RWPE2 (cell line): Measurements from ENCODE around the gene RHOF.

Experiments used
- ATAC-seq: fragments of 200-7000 bp; cut with Tn5 transposase; 3 replicates; pipeline ENCODE4 v1.9.1; 2021; ENCODE audit warnings: low read depth
- DNase-seq: peaks from one replicate; pipeline ENCODE4 v3.0.0-alpha.2; 2020; ENCODE audit warnings: low spot score
- H3K27ac ChIP-seq: fragments of 450-650 bp; 2 replicates; pipeline ENCODE4 v1.5.1; 2017; ENCODE audit warnings: mild to moderate bottlenecking; ENCODE audit not compliant: poor library complexity, severe bottlenecking
- H3K27me3 ChIP-seq: fragments of 250-450 bp; sonication (Bioruptor Pico); 2 replicates; pipeline ENCODE4 v1.5.1; 2021; ENCODE audit warnings: mild to moderate bottlenecking, moderate library complexity; ENCODE audit not compliant: insufficient read depth, poor library complexity, severe bottlenecking
- H3K36me3 ChIP-seq: fragments of 250-450 bp; sonication (Bioruptor Pico); 2 replicates; pipeline ENCODE4 v1.5.1; 2020; ENCODE audit warnings: low read depth, mild to moderate bottlenecking, moderate library complexity
- H3K4me1 ChIP-seq: fragments of 250-450 bp; sonication (Bioruptor Pico); 2 replicates; pipeline ENCODE4 v1.5.1; 2021; ENCODE audit warnings: mild to moderate bottlenecking, moderate library complexity; ENCODE audit not compliant: insufficient read depth, poor library complexity, severe bottlenecking
- H3K4me3 ChIP-seq: fragments of 250-450 bp; sonication (Bioruptor Pico); 2 replicates; pipeline ENCODE4 v1.5.1; 2021; ENCODE audit warnings: mild to moderate bottlenecking, moderate library complexity; ENCODE audit not compliant: severe bottlenecking
- H3K9me3 ChIP-seq: fragments of 250-450 bp; sonication (Bioruptor Pico); 2 replicates; pipeline ENCODE4 v1.5.1; 2021; ENCODE audit warnings: mild to moderate bottlenecking, moderate library complexity; ENCODE audit not compliant: severe bottlenecking
- TF ChIP-seq, protein P1 (sequence below): fragments of 450-650 bp; IDR thresholded peaks from one replicate; pipeline ENCODE4 v1.5.1; 2017; ENCODE audit warnings: mild to moderate bottlenecking, moderate library complexity; ENCODE audit not compliant: poor library complexity, severe bottlenecking

RHOF gene

GRCh38 chr12:121810234-121810817 lies 16.8 kb upstream of the RHOF start:
- DNase-seq (no peak), ATAC-seq (no peak)
- TF ChIP-seq, protein P1, sequence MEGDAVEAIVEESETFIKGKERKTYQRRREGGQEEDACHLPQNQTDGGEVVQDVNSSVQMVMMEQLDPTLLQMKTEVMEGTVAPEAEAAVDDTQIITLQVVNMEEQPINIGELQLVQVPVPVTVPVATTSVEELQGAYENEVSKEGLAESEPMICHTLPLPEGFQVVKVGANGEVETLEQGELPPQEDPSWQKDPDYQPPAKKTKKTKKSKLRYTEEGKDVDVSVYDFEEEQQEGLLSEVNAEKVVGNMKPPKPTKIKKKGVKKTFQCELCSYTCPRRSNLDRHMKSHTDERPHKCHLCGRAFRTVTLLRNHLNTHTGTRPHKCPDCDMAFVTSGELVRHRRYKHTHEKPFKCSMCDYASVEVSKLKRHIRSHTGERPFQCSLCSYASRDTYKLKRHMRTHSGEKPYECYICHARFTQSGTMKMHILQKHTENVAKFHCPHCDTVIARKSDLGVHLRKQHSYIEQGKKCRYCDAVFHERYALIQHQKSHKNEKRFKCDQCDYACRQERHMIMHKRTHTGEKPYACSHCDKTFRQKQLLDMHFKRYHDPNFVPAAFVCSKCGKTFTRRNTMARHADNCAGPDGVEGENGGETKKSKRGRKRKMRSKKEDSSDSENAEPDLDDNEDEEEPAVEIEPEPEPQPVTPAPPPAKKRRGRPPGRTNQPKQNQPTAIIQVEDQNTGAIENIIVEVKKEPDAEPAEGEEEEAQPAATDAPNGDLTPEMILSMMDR = no peak
- Histone ChIP-seq H3K4me3 (no peak overlapping the region), H3K9me3 (no peaks in the 10 kb centered on the region), H3K4me1 (peaks cover 9% of the 10 kb centered on the region), H3K36me3 (peaks cover 64% of the 10 kb centered on the region), H3K27ac (no peak overlapping the region), H3K27me3 (no peaks in the 10 kb centered on the region)

GRCh38 chr12:121809712-121810116 lies 16.2 kb upstream of the RHOF start:
- H3K9me3 ChIP-seq = no peaks in the 10 kb centered on the region
- DNase-seq = peak; percentile 68
- ATAC-seq = no peak
- no peak overlapping the region for H3K4me3 ChIP-seq
- H3K27me3 ChIP-seq = no peaks in the 10 kb centered on the region
- no peak overlapping the region for H3K27ac ChIP-seq
- TF ChIP-seq, protein P1 = no peak
- H3K36me3 ChIP-seq = peaks cover 58% of the 10 kb centered on the region
- H3K4me1 ChIP-seq = peaks cover 9% of the 10 kb centered on the region

DNA sequence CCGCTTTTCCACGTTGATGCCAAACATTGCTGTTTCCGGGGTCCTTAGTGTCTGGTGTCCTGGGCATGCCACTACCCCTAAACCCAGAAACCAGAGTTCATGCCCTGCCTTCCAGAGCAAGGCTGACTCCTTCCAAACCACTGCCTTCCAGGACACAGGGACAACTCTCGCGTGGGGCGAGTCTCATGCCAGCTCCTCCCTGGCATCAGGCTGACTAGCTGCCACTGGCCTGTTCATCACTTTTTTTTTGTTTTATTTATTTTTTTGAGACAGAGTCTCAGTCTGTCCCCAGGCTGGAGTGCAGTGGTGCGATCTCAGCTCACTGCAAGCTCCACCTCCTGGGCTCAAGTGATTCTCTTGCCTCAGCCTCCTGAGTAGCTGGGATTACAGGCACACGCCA lies 15.1 kb upstream of the RHOF start:
- H3K36me3 ChIP-seq = peaks cover 52% of the 10 kb centered on the region

DNA sequence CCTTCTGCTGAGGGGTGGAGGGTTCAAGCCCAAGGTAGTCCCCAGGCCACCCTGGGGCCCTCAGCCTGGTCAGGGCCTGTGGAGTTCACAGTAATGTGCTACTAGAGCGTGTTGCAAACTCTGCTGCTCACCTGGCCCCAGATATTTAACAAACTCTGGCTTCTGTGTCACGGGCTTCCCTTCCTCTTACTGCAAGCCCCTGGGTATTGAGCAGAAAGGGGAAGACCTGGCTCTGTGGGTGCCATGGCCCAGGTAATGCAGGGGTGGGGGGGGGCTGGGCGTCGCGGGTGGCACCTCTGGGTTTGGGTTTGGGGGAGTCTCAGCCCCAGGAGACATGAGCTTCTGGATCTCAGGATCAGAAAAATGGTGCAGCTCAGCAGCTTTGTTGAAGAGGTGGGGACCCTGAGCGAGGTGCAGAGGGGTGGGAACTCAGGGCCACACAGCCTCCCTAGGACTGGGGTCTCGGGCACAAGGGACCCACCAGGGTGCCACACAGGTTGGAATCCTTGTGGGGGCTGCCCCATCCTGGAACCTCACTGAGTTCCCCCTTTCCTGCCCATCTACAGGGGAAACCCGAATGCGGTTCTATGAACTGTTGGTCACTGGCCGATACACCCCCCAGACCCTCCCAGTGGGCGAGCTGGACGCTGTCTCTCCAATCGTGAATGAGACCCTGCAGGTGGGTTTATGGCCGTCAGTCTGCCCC lies 14.3 kb upstream of the RHOF start:
- Histone ChIP-seq H3K9me3 (no peaks in the 10 kb centered on the region), H3K36me3 (peaks cover 44% of the 10 kb centered on the region), H3K27me3 (no peaks in the 10 kb centered on the region), H3K4me3 (no peak overlapping the region), H3K4me1 (peaks cover under 1% of the 10 kb centered on the region), H3K27ac (peak overlapping the region; percentile 100)
- TF ChIP-seq, protein P1 = no peak
- no peak for DNase-seq
- ATAC-seq = no peak

More for the DNA sequence above, 15.1 kb upstream of the RHOF start:
- Histone ChIP-seq H3K27ac (no peak overlapping the region), H3K4me1 (peaks cover 9% of the 10 kb centered on the region), H3K9me3 (no peaks in the 10 kb centered on the region), H3K27me3 (no peaks in the 10 kb centered on the region), H3K4me3 (no peak overlapping the region)
- ATAC-seq (no peak), DNase-seq (no peak)
- TF ChIP-seq, protein P1 = no peak
